ENCODE results near the gene TCEAL1.

TCEAL1 gene

GRCh38 chrX:103663981-103664762 lies 35.4 kb downstream of the TCEAL1 start:
- ChIA-PET CTCF (interaction anchor here (2.3 kb wide), 1 partner anchor 34 kb away, joined by 7 read pairs; no protein-coding TSS in a partner anchor), POLR2A (no interaction called here)
- no peak for TF ChIP-seq CTCF (IDR thresholded peaks at IDR 0.05; ENCODE audit: insufficient read depth, low read length, missing control alignments)
- no peak for DNase-seq (ENCODE audit: low read depth, low spot score)
- H3K4me3 ChIP-seq (ENCODE audit: low read depth, low read length): no peak overlapping the region

GRCh38 chrX:103666202-103667107 lies 37.7 kb downstream of the TCEAL1 start:
- no peak overlapping the region for H3K4me3 ChIP-seq (ENCODE audit: low read depth, low read length)
- ChIA-PET CTCF (interaction anchor here (1.0 kb wide), 1 partner anchor 10 kb away, joined by 3 read pairs; no protein-coding TSS in a partner anchor), POLR2A (interaction anchor here (0.6 kb wide), 1 partner anchor 36 kb away, joined by 3 read pairs; no protein-coding TSS in a partner anchor)
- DNase-seq (ENCODE audit: low read depth, low spot score): no peak
- TF ChIP-seq CTCF (IDR thresholded peaks at IDR 0.05; ENCODE audit: insufficient read depth, low read length, missing control alignments): no peak

GRCh38 chrX:103669745-103670144 lies 41.0 kb downstream of the TCEAL1 start:
- no peak overlapping the region for H3K4me3 ChIP-seq (ENCODE audit: low read depth, low read length)
- ChIA-PET CTCF (no interaction called here), POLR2A (no interaction called here)
- DNase-seq (ENCODE audit: low read depth, low spot score): no peak
- no peak for TF ChIP-seq CTCF (IDR thresholded peaks at IDR 0.05; ENCODE audit: insufficient read depth, low read length, missing control alignments)

GRCh38 chrX:103674531-103675454 lies 46.0 kb downstream of the TCEAL1 start:
- ChIA-PET CTCF (no interaction called here), POLR2A (no interaction called here)
- no peak for TF ChIP-seq CTCF (IDR thresholded peaks at IDR 0.05; ENCODE audit: insufficient read depth, low read length, missing control alignments)
- no peak overlapping the region for H3K4me3 ChIP-seq (ENCODE audit: low read depth, low read length)
- no peak for DNase-seq (ENCODE audit: low read depth, low spot score)

DNA sequence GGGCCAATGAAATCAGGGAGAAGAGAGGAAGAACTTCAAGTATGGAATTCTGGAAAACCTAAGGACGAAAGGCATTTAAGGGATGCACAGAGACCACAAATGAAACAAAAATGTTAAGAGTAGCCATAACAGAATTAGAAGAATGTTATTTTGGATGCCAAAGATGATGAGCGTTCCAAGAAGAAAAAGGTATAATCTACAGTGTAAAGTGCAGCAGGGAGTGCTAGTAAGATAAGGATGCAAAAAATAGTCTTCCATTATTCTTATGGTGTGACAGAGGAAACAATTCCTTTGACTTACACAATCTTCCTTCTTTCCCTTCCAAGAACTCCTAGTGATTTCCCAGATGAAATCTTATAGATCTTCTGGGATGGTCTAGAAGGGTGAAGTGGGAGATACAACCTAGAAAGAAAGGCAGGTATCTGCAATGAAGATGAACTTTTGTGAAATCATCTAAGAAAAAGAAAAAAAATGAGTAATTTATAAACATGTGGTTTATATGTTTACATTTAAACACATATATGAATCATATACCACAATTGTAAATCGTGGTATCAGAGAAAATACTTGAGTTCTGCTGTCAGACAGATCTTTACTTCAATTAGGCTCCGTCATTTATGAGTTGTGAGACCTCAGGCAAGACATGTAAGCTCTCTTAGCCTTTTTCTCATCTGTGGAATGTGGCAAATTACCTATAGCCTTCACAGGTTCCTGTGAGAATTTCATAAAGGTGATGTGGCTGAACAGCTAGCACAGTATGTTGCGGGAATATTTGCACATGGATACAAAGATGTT lies 49.6 kb downstream of the TCEAL1 start:
- DNase-seq (ENCODE audit: low read depth, low spot score): no peak
- CTCF ChIA-PET: no interaction called here
- no peak overlapping the region for H3K4me3 ChIP-seq (ENCODE audit: low read depth, low read length)
- no peak for TF ChIP-seq CTCF (IDR thresholded peaks at IDR 0.05; ENCODE audit: insufficient read depth, low read length, missing control alignments)
- POLR2A ChIA-PET: interaction anchor here (0.5 to 0.7 kb wide), 3 partner anchors 9 to 80 kb away, joined by 3 to 4 read pairs (median 3); no protein-coding TSS in a partner anchor
